ENCODE results near the gene ZBTB16.

ZBTB16 gene

DNA sequence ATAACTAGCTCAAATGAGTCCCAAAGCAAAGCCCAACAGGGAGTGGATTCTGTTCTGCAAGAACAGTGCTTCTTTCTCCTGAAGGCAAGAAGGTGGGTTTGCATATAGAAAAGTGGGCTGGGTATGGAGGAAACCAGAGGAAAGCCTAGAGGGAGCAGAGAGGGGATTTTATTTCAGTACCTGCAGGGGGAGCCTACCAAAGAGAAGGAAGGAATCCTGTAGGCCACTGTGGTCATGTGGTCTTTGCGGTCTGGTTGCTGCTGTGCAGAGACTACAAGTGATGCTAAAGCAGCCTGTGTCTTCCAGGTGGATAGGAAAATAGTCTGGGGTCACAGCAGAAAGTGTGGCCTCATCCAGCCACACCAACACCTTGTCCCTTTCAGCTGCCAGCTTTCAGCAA, 33.2 kb upstream of the ZBTB16 start:
- TF ChIP-seq, protein P1, sequence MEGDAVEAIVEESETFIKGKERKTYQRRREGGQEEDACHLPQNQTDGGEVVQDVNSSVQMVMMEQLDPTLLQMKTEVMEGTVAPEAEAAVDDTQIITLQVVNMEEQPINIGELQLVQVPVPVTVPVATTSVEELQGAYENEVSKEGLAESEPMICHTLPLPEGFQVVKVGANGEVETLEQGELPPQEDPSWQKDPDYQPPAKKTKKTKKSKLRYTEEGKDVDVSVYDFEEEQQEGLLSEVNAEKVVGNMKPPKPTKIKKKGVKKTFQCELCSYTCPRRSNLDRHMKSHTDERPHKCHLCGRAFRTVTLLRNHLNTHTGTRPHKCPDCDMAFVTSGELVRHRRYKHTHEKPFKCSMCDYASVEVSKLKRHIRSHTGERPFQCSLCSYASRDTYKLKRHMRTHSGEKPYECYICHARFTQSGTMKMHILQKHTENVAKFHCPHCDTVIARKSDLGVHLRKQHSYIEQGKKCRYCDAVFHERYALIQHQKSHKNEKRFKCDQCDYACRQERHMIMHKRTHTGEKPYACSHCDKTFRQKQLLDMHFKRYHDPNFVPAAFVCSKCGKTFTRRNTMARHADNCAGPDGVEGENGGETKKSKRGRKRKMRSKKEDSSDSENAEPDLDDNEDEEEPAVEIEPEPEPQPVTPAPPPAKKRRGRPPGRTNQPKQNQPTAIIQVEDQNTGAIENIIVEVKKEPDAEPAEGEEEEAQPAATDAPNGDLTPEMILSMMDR (IDR thresholded peaks at IDR 0.05; ENCODE audit: low read length) = peak; percentile 42
- TF ChIP-seq EZH2phosphoT487 (IDR thresholded peaks at IDR 0.05; ENCODE audit: low read length) (no peak), EZH2 (optimal IDR thresholded peaks at IDR 0.05; ENCODE audit: low read depth, low read length) (no peak)
- Histone ChIP-seq H3K9me2 (replicated peaks; ENCODE audit: insufficient read depth, low read length) (no peaks in the 10 kb centered on the region), H4K20me1 (ENCODE audit: insufficient read depth, low read length) (no peaks in the 10 kb centered on the region), H3K9ac (ENCODE audit: low read length) (no peak overlapping the region), H2AFZ (ENCODE audit: low read length) (no peak overlapping the region), H3K4me3 (ENCODE audit: low read length) (no peak overlapping the region), H3K79me2 (ENCODE audit: low read length) (no peaks in the 10 kb centered on the region), H3K27me3 (replicated peaks; ENCODE audit: insufficient read depth, low read length) (no peaks in the 10 kb centered on the region), H3K27ac (ENCODE audit: low read length) (no peak overlapping the region), H3F3A (ENCODE audit: insufficient read depth, low read length) (no peaks in the 10 kb centered on the region), H3K9me3 (replicated peaks; ENCODE audit: insufficient read depth, low read length) (no peaks in the 10 kb centered on the region), H3K4me1 (ENCODE audit: low read length) (0 out of 2 replicates have a peak, but pooled peaks cover 3% of the 10 kb centered on the region), H3K4me2 (ENCODE audit: low read depth, low read length) (no peak overlapping the region), H3K36me3 (replicated peaks; ENCODE audit: insufficient read depth, low read length) (no peaks in the 10 kb centered on the region)
- peak; percentile 72 for DNase-seq

DNA sequence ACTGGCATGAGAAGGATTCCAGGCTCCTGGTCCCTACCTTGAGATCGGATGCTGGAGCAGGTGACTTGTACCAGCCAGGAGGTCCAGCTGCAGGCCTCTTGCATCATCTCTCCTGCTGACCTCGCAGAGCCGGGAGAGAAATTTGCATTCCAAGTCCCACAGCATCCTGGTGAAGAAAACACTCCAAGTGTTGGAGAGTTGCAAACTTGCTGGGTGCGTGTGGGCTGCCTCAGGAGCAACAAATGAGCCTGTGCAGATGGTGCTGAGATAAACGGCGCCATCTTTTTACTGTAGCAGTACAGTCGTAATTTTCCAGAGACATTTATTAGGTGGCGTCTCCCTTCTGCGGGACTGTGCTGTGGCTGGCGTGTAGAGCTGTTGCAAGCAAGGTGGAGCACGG, 32.1 kb upstream of the ZBTB16 start:
- no peaks in the 10 kb centered on the region for H3K9me3 ChIP-seq (replicated peaks; ENCODE audit: insufficient read depth, low read length)
- no peaks in the 10 kb centered on the region for H4K20me1 ChIP-seq (ENCODE audit: insufficient read depth, low read length)
- no peaks in the 10 kb centered on the region for H3K79me2 ChIP-seq (ENCODE audit: low read length)
- no peaks in the 10 kb centered on the region for H3F3A ChIP-seq (ENCODE audit: insufficient read depth, low read length)
- H3K4me1 ChIP-seq (ENCODE audit: low read length) = 0 out of 2 replicates have a peak, but pooled peaks cover 3% of the 10 kb centered on the region
- H3K9ac ChIP-seq (ENCODE audit: low read length) = no peak overlapping the region
- H3K36me3 ChIP-seq (replicated peaks; ENCODE audit: insufficient read depth, low read length) = no peaks in the 10 kb centered on the region
- H3K4me2 ChIP-seq (ENCODE audit: low read depth, low read length) = no peak overlapping the region
- no peak overlapping the region for H3K4me3 ChIP-seq (ENCODE audit: low read length)
- no peak overlapping the region for H2AFZ ChIP-seq (ENCODE audit: low read length)
- no peak for DNase-seq
- H3K9me2 ChIP-seq (replicated peaks; ENCODE audit: insufficient read depth, low read length) = no peaks in the 10 kb centered on the region
- TF ChIP-seq EZH2 (optimal IDR thresholded peaks at IDR 0.05; ENCODE audit: low read depth, low read length) (no peak), EZH2phosphoT487 (IDR thresholded peaks at IDR 0.05; ENCODE audit: low read length) (no peak)
- TF ChIP-seq, protein P1 (IDR thresholded peaks at IDR 0.05; ENCODE audit: low read length) = no peak
- no peak overlapping the region for H3K27ac ChIP-seq (ENCODE audit: low read length)
- no peaks in the 10 kb centered on the region for H3K27me3 ChIP-seq (replicated peaks; ENCODE audit: insufficient read depth, low read length)

DNA sequence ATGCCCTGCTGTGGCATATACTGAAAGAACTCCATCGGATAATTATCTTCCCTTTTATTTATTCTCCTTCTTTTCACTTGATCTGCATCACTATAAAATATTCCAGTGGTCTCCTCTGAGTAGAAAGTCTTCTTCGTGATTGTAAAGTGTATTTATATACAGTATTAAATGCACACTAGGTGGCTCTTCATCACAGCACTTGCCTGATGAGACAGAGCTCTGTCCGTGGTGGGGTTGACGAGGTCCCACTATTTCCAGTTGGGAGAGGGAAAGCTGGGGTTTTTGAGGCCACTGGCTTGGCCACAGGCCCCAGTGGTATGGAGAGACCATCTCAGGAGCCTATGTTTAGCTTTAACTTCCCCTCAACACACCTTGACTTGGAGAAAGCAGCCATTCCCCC, 31.6 kb upstream of the ZBTB16 start:
- no peaks in the 10 kb centered on the region for H3K79me2 ChIP-seq (ENCODE audit: low read length)
- DNase-seq = no peak
- H3K4me2 ChIP-seq (ENCODE audit: low read depth, low read length) = no peak overlapping the region
- no peak overlapping the region for H3K27ac ChIP-seq (ENCODE audit: low read length)
- H2AFZ ChIP-seq (ENCODE audit: low read length) = no peak overlapping the region
- H3F3A ChIP-seq (ENCODE audit: insufficient read depth, low read length) = no peaks in the 10 kb centered on the region
- no peak overlapping the region for H3K4me3 ChIP-seq (ENCODE audit: low read length)
- H3K36me3 ChIP-seq (replicated peaks; ENCODE audit: insufficient read depth, low read length) = no peaks in the 10 kb centered on the region
- H3K9me3 ChIP-seq (replicated peaks; ENCODE audit: insufficient read depth, low read length) = no peaks in the 10 kb centered on the region
- no peaks in the 10 kb centered on the region for H3K27me3 ChIP-seq (replicated peaks; ENCODE audit: insufficient read depth, low read length)
- H3K9ac ChIP-seq (ENCODE audit: low read length) = no peak overlapping the region
- H4K20me1 ChIP-seq (ENCODE audit: insufficient read depth, low read length) = no peaks in the 10 kb centered on the region
- H3K4me1 ChIP-seq (ENCODE audit: low read length) = 0 out of 2 replicates have a peak, but pooled peaks cover 3% of the 10 kb centered on the region
- TF ChIP-seq, protein P1 (IDR thresholded peaks at IDR 0.05; ENCODE audit: low read length) = no peak
- no peak for TF ChIP-seq EZH2phosphoT487 (IDR thresholded peaks at IDR 0.05; ENCODE audit: low read length)
- TF ChIP-seq EZH2 (optimal IDR thresholded peaks at IDR 0.05; ENCODE audit: low read depth, low read length) = no peak
- H3K9me2 ChIP-seq (replicated peaks; ENCODE audit: insufficient read depth, low read length) = no peaks in the 10 kb centered on the region

Data from MM.1S (cell line).